ENCODE results near the gene THOC5.
A peak's percentile ranks its signal among the peaks of the same experiment; 100 is the strongest.
"Not testable (repeated sequence)": the region's sequence is repeated elsewhere in the genome, so short reads cannot be mapped to it uniquely, and the experiment has no call there.

Gene THOC5

DNA sequence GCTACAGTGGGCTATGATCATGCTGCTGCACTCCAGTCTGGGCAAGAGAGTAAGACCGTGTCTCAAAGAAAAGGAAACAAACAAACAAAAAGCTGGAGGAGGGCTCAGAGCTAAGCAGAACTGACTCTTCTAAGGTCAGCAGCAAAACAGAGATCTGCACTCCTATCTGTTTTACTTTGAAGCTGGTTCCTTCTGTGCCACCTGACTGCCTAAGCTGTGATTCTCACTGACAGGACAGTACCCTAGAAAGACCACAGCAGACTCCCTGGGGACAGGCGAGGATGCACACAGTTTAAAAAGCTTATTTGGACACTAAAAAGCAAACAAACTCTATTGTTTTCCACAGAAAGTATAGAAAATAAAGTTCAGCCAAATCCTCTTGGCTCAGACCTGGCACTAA, 43.0 kb downstream of the THOC5 start:
- no peak for DNase-seq (ENCODE audit: low spot score)

DNA sequence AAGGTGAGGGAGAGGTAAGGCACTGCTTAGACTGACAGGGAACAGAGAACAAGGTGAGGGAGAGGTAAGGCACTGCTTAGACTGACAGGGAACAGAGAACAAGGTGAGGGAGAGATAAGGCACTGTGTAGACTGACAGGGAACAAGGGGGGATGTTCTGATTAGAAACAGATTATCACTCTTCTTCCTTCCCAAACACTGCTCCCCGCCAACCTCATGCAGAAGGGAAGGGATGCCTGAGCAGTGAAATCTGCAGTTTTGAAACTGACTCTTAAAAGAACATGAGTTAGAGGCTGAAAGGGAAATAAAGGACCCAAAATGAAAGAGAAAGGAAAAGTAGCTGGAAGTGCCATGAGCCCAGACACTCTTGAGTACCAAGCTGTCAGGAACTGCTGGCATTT, 43.7 kb downstream of the THOC5 start:
- DNase-seq (ENCODE audit: low spot score): peak; percentile 29

DNA sequence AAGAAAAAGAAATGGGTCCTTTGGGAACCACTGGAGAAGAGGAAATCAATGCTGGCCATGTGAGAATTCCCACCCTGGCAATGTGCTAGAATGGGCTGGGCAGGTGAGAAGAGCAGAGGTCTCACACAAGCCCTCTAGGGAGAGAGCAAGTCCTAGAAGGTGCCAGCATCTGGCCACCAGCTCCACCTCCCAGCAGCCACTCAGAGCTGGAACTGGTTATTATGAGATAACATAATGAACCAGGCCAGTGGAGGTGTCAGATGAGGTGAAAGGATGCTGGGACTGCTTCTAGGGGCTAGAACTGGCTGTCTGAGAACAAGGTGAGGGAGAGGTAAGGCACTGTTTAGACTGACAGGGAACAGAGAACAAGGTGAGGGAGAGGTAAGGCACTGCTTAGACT, 44.3 kb downstream of the THOC5 start:
- no peak for DNase-seq (ENCODE audit: low spot score)

GRCh38 chr22:29503811-29504372, 49.7 kb downstream of the THOC5 start:
- peak; percentile 58 for DNase-seq (ENCODE audit: low spot score)

- DNase-seq (ENCODE audit: low spot score): no peak
Observed at GRCh38 chr22:29499852-29500251, 53.7 kb downstream of the THOC5 start.

- DNase-seq (ENCODE audit: low spot score): no peak
Observed at GRCh38 chr22:29493636-29494035, 59.9 kb downstream of the THOC5 start.

GRCh38 chr22:29491012-29491411, 62.5 kb downstream of the THOC5 start:
- no peak for DNase-seq (ENCODE audit: low spot score)

DNA sequence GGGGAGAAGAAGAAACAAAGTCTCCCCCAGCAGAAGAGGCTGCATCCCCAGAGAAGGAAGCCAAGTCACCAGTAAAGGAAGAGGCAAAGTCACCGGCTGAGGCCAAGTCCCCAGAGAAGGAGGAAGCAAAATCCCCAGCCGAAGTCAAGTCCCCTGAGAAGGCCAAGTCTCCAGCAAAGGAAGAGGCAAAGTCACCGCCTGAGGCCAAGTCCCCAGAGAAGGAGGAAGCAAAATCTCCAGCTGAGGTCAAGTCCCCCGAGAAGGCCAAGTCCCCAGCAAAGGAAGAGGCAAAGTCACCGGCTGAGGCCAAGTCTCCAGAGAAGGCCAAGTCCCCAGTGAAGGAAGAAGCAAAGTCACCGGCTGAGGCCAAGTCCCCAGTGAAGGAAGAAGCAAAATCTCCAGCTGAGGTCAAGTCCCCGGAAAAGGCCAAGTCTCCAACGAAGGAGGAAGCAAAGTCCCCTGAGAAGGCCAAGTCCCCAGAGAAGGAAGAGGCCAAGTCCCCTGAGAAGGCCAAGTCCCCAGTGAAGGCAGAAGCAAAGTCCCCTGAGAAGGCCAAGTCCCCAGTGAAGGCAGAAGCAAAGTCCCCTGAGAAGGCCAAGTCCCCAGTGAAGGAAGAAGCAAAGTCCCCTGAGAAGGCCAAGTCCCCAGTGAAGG, 64.3 kb downstream of the THOC5 start:
- not testable (repeated sequence) for DNase-seq (ENCODE audit: low spot score)

DNA sequence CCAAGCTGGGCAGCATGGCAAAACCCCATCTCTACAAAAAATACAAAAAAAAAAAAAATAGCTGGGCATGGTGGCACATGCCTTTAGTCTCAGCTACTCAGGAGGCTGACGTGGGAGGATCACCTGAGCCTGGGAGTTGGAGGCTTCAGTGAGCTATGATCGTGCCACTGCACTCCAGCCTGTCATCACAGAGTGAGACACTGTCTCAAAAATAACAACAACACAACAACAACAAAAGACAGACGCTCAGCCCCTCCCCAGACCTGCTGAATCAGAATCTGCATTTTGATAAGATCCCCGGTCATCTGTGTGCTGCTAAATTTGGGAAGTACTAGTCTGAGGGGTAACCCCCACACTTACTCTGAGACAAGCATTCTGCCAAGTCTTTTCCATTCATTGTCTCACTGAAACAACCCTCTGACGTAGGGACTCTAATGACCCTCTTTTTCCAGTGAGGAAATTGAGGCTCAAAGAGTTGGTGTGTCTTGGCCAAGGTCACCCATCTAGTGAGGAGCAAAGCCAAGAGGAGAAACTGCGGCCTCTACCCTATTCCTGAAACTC, 66.1 kb downstream of the THOC5 start:
- DNase-seq (ENCODE audit: low spot score): no peak

GRCh38 chr22:29485448-29485847, 68.1 kb downstream of the THOC5 start:
- DNase-seq (ENCODE audit: low spot score): no peak

GRCh38 chr22:29484642-29485041, 68.9 kb downstream of the THOC5 start:
- DNase-seq (ENCODE audit: low spot score): no peak

GRCh38 chr22:29483254-29483653, 70.3 kb downstream of the THOC5 start:
- no peak for DNase-seq (ENCODE audit: low spot score)

DNA sequence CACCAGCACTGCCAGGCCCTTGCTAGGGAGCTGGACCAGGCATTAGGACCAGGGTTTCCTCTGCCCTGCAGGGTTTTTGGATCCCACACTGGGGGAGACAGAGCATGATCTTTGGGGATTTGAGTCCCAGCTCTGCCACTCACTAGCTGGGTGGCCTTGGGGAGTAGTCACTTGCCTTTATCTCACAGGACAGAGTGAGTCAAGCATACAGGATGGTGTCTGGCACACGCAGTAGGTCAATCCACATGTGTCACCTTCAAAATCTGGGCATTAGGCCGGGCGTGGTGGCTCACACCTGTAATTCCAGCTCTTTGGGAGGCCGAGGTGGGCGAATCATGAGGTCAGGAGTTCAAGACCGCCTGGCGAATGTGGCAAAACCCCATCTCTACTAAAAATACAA, 70.8 kb downstream of the THOC5 start:
- DNase-seq (ENCODE audit: low spot score): no peak

GRCh38 chr22:29482253-29482652, 71.3 kb downstream of the THOC5 start:
- no peak for DNase-seq (ENCODE audit: low spot score)

GRCh38 chr22:29481265-29482000, 72.1 kb downstream of the THOC5 start:
- DNase-seq (ENCODE audit: low spot score): no peak

GRCh38 chr22:29480512-29481264, 72.9 kb downstream of the THOC5 start:
- DNase-seq (ENCODE audit: low spot score): peak; percentile 60

DNA sequence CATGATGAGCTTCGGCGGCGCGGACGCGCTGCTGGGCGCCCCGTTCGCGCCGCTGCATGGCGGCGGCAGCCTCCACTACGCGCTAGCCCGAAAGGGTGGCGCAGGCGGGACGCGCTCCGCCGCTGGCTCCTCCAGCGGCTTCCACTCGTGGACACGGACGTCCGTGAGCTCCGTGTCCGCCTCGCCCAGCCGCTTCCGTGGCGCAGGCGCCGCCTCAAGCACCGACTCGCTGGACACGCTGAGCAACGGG, 73.4 kb downstream of the THOC5 start:
- DNase-seq (ENCODE audit: low spot score): no peak

GRCh38 chr22:29479417-29480261, 73.9 kb downstream of the THOC5 start, which contains the start of gene NEFH:
Gene NEFH, plus strand, starts transcription at chr22:29480218. Its CDS starts 45 bp downstream, at chr22:29480263.
- no peak for DNase-seq (ENCODE audit: low spot score)

DNA sequence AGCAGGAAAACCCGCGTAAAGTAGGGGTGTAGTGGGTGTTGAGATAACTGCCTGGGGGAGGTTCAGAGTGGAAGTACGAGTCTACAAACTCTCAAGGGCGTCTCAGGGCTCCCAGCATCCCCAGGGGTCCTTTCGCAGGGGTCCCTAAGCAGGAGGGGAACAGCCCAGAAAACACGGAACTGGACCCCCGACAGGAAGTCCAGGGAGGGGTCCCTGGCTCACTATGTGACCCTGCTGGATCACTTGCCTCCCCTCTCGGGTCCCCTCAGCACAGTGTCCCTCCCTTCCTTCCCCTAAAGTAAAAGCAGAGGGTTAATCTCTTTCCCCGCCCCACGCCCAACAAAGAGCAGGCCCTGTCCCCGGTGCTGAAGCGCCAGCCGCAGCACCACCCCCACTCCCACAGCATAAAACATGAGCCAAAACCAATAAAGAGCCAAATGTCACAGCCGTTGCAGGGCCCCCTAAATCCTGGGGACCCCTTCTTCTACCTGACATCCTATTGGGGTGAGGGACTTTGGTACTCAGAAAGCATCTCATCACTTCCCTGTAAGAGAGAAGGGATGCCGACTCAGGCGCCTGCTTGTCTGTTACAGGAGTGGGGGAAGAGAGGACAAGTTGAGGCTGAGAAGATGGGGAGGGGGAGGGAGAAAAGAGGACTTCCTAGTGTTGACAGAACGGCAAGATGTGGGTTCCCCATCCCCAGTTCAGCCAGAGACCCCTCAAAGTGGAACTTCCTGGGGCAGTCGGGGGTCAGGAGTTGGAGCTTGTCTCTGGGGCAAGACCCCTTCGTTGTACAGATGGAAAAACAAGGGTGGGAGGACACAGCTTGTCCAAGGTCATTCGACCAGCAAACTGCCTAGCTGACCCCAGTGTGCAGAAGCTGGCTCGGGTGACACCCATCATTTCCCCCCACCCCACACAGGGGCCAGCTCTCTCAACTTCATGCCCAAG, 75.0 kb downstream of the THOC5 start:
- no peak for DNase-seq (ENCODE audit: low spot score)

GRCh38 chr22:29477723-29478318, 75.7 kb downstream of the THOC5 start:
- peak; percentile 50 for DNase-seq (ENCODE audit: low spot score)

All from putamen (tissue), 1 donor.